ENCODE data around the gene STK24.

GRCh38 chr13:98466634-98467236 lies 110.2 kb downstream of the STK24 start:
- TF ChIP-seq ASH2L (IDR thresholded peaks at IDR 0.05; ENCODE audit: borderline replicate concordance, low read depth) (no peak), POLR2A (IDR thresholded peaks at IDR 0.05; ENCODE audit: low read depth, low read length) (no peak)
